Mesenteric fat pad (tissue), 1 donor: Measurements from ENCODE around the gene TTLL8. TPM values are rescaled to one million over a fixed set of nuclear protein-coding genes. Genes with fewer than 3 reads are reported as not detected.

Experiments used
- DNase-seq: peaks from one replicate; pipeline ENCODE4 v3.0.0-alpha.2; 2020; ENCODE audit warnings: low spot score
- total RNA-seq: library from RNA; stranded (reverse); fragmentation: NEBNext Ultra II Directional; extraction: Animal tissue kit (Norgen Biotek cat#: 25700); gene quantifications from one replicate; pipeline ENCODE4 v1.2.1, GENCODE V29; 2021
- donor health status: DM: yes; HTN: yes; CAD: no.

Gene TTLL8
- total RNA-seq, 1 donor from 2014 or later: not detected

- DNase-seq: peak; percentile 82
Measured at GRCh38 chr22:50045211-50046018, 12.7 kb downstream of the TTLL8 start.

- DNase-seq: no peak
Measured at GRCh38 chr22:50044485-50045118, 13.5 kb downstream of the TTLL8 start.

GRCh38 chr22:50041361-50042065, 16.6 kb downstream of the TTLL8 start:
- DNase-seq: no peak

- DNase-seq: no peak
Measured at GRCh38 chr22:50040717-50041116, 17.4 kb downstream of the TTLL8 start.

GRCh38 chr22:50039669-50040443, 18.2 kb downstream of the TTLL8 start:
- DNase-seq: no peak

GRCh38 chr22:50035976-50036724, 21.9 kb downstream of the TTLL8 start:
- no peak for DNase-seq

GRCh38 chr22:50035131-50035881, 22.8 kb downstream of the TTLL8 start:
- no peak for DNase-seq

- no peak for DNase-seq
Measured at GRCh38 chr22:50034126-50035081, 23.7 kb downstream of the TTLL8 start.

- DNase-seq: no peak
Measured at GRCh38 chr22:50032941-50033601, 25.0 kb downstream of the TTLL8 start.

- no peak for DNase-seq
Measured at GRCh38 chr22:50032109-50032871, 25.8 kb downstream of the TTLL8 start.

GRCh38 chr22:50031189-50032091, 26.7 kb downstream of the TTLL8 start:
- DNase-seq: no peak

- DNase-seq: no peak
Measured at GRCh38 chr22:50030297-50031188, 27.6 kb downstream of the TTLL8 start.

- DNase-seq: peak; percentile 88
Measured at GRCh38 chr22:50027639-50028537, 30.2 kb downstream of the TTLL8 start.

- DNase-seq: peak; percentile 60
Measured at GRCh38 chr22:50025993-50026392, 32.1 kb downstream of the TTLL8 start.
